Medulla oblongata (tissue), 1 donor: Measurements from ENCODE around the gene PDCD7.
"Not testable (repeated sequence)": the region's sequence is repeated elsewhere in the genome, so short reads cannot be mapped to it uniquely, and the experiment has no call there.

Source experiments
- DNase-seq: peaks from one replicate; pipeline ENCODE4 v3.0.0-alpha.2; 2015; ENCODE audit errors: extremely low spot score

PDCD7 gene

DNA sequence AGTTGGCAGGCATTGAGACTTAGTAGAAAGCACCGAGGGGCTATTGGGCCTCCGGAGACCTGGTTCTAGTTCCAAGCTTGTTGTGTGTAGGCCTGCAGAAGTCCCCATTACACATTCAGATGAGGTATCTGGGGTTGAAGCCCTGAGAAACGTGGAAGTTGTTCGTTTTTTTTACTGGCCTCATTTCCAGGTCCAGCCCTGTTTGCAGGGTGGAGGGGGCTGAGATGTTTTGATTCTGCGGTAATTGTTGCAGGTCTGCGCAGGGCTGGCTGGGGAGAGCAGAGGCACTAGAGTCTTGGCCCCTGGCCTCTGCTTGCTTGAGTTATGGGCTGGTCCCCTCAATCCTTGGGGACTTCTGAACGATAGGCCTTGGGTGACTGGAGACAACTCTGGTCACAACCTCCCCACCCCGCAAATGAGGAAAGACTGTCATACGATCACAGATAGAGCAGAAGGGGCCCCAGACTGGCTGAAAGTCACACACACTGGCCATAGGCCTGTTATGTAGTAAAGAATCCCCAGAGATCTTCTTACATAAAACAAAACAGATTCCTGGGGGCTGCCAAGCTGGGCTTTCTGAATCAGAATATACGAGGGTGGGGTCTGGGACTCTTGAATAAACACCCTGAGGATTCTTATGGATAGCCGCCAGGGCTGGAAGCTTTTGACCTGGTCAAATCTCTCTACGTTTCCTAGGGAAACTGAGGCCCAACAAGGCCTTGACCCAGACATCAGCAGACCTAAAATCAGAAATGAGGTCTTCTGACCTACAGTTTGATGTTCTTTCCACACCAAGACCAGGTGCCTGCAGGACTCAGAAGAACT, 41.5 kb downstream of the PDCD7 start:
- DNase-seq: no peak

DNA sequence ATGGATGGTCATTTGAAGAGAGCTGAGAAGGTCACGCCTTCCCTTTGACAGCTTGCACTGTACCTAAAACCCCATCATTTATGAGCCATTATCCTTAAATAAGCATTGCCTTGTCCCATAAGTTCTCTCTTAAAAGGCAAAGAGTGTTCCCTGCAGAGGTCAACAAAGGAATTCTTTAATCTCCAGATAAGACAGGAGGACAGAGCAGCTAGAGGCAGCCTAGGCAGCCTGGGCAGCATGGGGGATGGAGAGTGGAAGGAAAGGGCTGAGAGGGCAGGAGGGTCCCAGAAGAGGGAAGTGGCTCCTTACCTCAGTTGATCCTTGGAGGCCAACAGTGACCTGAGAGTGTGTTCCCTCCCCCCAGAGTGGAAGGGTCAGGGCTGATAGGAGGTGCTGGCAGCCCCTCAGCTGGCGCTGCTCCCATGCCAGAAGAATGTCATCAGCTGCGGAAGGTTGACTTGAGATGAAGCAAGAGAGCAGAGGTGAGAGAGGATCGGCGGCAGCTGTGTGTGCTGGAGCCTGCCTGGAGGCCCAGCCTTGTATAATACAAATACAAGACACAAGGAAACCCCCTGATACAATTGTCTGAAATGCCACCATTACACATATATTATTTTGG, 44.3 kb downstream of the PDCD7 start:
- no peak for DNase-seq

DNA sequence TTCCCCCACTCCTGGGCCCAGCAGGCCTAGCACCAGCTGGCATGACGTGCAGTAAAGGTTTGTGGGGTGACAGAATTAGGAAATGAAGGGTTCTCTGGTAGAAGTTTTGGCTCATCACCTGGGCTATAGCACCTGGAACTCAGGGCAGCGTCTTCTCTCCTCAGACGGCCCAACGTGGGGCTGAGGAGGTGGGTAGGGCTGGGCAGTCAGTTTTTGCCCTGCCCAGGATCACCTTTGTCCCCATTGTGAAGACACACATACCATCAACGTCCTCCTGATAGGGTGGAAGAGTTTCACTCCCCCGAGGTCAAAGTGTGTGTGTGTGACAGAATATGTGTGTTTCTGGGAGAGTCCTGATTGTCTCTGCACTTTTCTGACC, 45.0 kb downstream of the PDCD7 start:
- DNase-seq: no peak

DNA sequence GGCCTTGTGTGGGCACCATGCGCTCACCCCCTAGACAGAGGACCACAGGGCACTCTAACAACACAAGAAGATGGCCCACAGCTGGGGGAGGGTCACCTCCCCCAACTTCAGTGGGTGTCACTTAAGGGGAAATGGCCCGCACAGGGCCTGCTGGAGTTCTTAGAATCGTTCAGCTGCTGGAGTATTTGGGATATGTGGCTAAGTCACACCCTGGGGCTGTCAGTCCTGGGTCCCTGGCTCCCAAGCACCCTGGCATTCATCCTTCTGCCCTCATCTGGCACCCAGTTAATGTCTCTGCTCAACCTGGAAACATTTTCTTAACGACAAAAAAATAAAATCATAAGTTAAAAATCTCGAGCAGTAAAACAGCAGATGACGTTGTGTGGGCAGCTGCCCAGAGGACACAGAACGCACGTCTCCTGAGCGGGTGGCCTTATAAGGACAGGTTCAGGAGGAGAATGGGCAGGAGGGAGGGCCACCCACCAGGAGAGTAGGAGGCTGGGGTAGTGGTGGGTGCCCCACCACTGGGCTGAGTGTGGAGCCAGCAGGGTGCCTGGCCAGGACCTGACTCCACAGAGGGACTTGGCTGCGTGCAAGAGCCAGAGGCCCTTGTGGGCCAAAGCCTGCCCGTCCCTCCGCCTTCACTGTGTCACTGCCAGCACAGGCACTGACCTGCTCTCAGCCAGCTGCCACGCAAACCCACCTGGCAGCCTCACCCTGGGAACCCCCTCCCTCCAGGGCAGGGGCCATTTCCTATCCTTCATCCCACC, 45.5 kb downstream of the PDCD7 start:
- DNase-seq: no peak

DNA sequence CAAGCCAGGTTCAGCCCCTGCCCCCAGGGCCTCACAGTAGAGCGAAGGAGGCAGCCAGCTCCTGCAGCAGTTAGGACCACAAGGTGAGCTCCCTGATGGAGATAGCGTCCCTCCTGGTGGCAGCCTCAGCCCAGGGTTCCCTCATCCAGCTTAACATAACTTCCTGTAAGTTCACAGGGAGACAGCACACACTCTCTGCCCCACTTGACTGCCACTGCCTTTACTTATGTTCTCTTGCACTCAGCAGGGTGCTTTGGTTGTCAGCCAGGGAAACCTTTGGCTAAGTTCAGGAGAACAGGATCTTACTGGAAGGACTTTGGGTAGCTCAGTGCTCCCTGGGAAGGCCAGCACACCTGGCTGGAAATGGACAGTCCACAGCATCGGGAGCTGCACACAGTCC, 46.2 kb downstream of the PDCD7 start:
- no peak for DNase-seq

DNA sequence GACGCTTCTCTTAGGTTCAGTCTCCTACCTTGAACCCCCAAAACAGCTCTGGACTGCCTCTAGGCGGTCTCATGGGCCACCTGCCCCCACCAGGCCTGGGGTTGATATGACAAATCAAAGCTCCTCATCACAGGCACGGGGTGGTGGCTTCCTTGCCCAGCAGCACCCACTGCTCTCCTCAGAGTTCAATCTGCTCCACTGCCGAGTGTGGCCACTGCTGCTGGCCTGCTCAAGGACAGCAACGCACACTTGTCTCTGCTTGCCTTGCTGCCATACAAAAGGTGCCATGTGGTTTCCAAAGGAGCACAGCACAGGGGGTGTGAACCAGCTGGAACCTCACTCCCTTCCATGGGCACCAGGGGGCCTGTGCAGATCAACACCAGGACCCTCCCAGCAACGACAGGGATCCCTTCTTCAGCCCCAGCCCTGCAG, 46.9 kb downstream of the PDCD7 start:
- no peak for DNase-seq

DNA sequence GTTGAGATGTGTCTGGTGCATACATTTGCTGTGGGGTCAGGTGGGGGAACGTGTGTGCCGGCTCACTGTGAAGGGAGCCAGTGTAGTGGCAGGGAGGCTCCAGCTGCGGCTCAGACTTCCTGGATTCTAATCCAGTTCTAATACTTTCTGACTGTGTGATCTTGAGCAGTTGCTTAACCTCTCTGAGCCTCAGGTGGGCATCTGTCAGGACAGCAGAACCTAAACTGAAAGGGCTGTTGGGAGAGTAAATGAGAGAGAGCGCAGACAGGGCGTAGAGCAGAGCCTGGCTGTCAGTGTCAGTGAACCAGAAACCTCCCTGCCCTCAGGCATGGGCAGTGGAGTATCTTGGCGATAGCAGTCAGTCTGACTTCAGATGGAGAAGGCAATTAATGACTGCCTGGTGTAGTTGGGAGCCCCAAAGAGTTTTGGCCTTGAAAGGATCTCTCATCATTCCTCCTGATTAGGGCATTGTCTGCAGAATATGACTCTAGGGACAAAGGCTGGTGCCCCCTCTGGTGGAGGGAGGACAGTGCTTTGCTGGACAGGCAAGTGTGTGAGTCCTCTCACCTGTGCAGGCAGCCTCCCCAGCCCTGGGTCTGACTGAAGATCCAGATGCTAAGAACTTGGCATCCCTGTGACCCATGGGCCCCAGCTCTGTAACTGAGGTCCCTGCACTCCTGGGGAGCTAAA, 47.5 kb downstream of the PDCD7 start:
- DNase-seq: no peak

DNA sequence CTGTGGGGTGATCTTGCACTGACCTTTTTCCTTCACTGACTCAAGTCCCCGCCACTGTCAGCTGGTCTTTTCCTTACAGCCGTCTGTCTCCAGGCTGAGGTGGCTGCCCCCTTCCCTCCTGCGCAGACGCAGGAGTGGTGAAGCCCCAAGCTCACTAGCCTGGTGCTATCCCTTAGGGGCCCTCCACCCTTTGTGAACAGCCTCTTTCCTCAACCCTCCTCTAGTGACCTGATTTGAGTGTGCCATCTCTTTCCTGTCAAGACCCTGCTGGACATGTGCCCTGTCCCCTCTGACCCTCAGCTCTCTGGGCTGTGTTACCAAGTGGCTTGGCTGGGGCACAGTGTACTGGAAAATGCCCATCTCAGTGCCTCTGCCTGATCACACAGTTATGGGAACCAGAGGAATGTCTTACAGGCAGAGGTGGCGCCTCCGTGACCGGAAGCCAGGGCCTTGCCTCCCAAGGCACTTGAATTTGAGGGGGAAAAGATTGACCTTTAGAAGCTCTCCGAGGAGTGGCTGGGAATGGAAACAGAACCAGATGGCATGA, 48.3 kb downstream of the PDCD7 start:
- DNase-seq: no peak

DNA sequence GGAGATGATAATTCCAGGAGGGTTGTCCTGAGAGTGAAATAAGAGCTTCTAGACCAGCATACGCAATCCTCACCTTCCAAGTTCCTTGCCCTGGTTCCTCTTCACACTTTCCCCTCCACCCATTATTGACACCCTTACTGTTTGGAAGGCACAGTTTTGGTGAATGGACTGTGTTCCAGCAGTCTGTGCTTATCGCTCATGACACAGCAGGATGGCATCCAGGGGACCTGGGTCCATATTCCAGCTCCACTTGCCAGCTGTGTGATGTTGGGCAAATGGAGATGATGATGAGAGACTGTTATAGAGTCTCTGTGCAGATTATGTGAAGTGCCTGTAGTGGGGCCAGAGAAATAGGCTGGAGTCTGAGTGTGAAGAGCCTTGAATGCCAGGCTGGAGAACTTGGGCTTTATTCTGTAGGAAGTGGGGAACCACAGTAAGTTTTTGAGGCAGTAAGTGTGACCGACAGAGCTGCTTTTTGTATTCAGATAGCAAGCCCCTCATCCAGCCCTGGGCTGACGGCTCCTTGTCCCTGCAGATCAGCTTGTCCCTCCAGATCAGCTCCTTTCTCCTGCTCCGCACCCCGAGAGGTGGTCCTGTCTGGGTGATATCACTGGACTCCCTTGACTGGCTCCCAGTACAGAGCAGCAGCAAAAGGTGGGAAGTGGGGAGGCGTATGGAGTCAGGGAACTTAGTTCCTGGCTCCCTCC, 49.0 kb downstream of the PDCD7 start:
- no peak for DNase-seq

DNA sequence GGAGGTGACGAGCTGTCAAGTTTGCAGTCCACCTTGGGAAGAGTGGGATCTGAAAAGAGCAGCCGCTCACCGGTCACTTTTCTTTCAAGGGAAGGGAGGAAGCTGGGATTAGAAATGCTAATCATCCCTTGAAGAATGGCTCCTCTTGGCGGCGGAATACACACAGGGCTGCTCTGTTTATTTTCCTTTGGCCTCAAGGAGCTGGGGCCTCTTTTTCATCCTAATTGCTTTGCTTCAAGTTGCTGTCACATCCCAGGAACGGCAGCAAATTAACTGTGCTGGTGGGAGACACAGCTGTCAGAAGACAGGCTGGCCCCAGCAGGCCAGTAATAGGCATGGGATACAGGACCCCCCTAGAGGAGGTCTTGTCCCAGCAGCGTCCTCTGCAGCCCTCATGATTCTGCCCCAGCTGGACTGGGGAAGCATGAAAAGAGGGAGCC, 50.3 kb downstream of the PDCD7 start:
- DNase-seq: peak; percentile 81

DNA sequence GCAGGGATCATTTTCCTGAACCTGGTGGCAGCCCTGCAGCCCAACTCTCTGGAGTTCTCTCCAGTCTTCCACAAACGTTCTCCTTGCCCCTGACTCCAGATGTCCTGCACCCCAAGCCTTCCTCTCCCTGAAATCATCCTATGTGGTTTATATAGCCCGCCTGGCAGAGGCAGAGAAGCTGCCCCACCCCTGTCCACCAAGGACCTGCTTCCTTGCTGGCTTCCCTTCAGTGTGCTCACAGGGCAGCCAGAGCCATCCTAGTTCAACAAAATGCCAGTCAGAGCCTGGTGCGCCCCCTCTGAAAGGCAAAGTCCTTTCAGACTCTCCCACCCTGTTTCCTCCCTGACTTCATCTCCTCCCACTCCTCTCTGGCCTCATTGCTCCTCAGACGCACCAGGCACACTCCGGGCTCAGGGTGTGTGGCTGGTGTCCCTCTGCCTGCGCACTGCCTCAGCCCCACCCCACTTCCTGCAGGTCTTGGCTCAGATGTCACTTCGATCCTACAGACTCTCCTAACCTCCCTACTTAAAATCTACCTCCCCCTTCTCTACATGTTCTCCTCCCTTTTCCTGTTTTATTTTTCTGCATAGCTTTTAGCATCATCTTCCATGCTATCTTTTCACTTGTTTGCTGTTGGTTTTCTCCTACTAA, 51.2 kb downstream of the PDCD7 start:
- no peak for DNase-seq

DNA sequence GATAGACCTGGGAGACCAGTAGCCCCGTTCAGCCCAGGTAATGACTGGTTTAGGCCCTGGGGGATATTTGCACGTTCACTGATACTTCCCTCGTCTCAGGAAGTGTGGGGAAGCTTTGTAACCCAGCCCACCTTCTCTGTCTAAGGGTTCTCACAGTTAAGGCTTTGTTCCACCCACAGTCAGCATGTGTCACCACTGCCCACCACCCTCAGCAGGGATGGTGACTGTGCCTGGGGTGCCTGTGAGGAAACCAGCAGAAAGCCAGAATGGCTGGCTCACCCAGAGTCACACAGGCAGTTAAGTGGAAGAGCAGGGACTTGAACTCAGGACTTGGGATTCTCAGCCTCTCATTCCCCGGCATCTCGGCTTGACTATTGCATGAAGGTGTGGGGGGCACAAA, 51.9 kb downstream of the PDCD7 start:
- no peak for DNase-seq

DNA sequence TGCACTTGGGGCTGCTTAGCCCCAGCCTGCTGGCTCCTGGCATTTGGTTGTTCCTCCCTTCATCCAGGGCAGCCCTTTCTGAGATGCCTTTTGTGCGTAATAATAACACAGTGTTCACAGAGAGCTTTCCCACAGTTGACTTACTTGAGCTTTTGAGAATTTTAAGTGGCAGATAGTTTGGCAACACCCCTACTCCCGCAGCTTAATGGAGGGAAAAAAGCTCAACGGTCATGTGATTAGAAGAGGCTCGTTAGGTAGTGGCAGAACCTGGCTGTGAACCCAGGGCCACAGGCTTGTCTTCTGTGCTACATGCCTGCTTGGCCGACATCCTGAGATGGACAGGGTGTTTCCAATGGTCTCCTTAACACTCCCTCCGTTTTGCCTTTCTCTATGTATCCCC, 52.3 kb downstream of the PDCD7 start:
- DNase-seq: no peak

DNA sequence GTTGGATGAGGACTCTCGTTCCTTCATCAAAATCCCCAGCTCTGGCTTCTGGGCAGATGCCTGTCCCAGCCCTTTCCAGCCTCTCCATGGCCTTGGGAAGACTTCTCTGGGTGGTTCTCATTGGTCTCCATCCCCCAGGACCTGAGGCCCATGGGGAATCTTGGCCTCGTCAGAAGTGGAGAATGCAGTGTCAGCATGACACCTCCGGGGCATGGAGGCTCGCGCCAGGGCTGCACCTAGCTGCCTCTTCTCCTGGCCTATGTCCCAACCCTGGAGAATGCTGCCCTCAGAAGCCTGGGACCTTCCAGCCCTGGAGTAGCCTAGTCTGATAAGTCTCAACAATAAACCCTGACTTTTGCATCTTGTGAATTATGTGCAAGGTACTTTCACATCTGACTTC, 54.0 kb downstream of the PDCD7 start:
- DNase-seq: no peak

DNA sequence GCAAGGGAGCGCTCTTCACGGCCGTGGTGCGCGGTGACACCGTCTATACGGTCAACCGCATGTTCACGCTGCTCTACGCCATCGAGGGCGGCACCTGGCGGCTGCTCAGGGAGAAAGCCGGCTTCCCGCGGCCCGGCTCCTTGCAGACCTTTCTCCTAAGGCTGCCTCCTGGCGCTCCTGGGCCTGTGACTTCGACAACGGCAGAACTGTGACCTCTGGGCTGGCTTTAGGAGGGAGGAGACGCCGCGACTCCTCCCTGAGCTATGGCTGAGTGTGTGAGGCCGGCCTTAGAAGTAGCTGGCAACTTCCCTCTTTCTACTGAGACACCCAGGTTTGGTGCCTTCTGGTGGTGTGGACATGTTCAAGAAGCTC, 55.6 kb downstream of the PDCD7 start:
- no peak for DNase-seq

DNA sequence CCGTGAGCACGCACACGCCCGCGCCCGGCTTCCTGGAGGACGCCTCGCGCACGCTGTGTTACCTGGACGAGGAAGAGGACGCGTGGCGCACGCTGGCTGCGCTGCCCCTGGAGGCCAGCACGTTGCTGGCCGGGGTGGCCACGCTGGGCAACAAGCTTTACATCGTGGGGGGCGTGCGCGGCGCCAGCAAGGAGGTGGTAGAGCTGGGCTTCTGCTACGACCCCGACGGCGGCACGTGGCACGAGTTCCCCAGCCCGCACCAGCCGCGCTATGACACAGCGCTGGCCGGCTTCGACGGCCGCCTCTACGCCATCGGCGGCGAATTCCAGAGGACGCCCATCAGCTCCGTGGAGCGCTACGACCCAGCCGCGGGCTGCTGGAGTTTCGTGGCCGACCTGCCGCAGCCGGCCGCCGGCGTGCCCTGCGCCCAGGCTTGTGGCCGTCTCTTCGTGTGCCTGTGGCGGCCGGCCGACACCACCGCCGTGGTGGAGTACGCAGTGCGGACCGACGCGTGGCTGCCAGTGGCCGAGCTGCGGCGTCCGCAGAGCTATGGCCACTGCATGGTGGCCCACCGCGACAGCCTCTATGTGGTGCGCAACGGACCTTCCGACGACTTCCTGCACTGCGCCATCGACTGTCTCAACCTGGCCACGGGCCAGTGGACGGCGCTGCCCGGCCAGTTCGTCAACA, 56.2 kb downstream of the PDCD7 start:
- DNase-seq: no peak

DNA sequence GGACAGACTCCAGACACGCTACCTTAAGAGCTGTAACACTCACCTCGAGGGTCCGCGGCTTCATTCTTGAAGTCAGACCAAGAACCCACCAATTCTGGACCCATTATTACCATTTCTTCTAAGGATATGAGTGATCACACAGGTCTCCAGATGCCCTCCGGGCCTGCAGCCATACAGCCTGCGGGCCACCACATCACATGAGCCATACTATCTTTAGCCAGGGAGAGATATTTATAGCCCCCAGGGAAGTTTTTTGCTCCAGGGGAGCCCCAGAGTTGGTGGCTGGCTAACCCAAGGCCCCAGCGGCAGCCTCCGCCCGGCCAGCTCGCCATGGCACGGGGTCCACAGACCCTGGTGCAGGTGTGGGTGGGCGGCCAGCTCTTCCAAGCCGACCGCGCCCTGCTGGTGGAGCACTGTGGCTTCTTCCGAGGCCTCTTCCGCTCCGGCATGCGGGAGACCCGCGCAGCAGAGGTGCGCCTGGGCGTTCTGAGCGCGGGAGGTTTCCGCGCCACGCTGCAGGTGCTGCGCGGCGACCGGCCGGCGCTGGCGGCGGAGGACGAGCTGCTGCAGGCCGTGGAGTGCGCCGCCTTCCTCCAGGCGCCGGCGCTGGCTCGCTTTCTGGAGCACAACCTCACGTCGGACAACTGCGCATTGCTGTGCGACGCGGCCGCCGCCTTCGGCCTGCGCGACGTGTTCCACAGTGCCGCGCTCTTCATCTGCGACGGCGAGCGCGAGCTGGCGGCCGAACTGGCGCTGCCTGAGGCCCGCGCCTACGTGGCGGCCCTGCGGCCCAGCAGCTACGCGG, 56.9 kb downstream of the PDCD7 start, which contains the start of gene KBTBD13:
Gene KBTBD13 (plus strand): TSS at position 261 of the 805 bp plus-strand sequence. CDS start 70 bp downstream, at position 331.
- no peak for DNase-seq

DNA sequence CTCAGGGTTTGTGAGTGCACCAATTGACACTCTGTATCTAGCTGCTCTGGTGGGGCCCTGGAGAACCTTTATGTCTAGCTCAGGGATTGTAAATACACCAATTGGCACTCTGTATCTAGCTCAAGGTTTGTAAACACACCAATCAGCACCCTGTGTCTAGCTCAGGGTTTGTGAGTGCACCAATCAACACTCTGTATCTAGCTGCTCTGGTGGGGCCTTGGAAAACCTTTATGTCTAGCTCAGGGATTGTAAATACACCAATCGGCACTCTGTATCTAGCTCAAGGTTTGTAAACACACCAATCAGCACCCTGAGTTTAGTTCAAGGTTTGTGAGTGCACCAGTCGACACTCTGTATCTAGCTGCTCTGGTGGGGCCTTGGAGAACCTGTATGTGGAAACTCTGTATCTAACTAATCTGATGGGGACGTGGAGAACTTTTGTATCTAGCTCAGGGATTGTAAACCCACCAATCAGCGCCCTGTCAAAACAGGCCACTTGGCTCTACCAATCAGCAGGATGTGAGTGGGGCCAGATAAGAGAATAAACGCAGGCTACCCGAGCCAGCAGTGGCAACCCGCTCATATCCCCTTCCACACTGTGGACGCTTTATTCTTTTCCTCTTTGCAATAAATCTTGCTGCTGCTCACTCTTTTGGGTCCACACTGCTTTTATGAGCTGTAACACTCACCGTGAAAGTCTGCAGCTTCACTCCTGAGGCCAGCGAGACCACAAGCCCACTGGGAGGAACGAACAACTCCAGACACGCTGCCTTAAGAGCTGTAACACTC, 57.8 kb downstream of the PDCD7 start:
- not testable (repeated sequence) for DNase-seq
